Measurements from ENCODE around the gene COTL1. TPM values are rescaled to one million over a fixed set of nuclear protein-coding genes. Genes with fewer than 3 reads are reported as not detected.
A peak's percentile ranks its signal among the peaks of the same experiment; 100 is the strongest.

The COTL1 gene
- total and polyA plus RNA-seq, 12 donors: 6.4 to 72.9 (median 9.7) TPM

GRCh38 chr16:84610376-84610775, 7.5 kb downstream of the COTL1 start:
- peaks cover 0 to 92% (median 7%) of the 10 kb centered on the region in 9 donors for H3K4me1 ChIP-seq
- TF ChIP-seq CTCF (IDR thresholded peaks at IDR 0.05): no peak
- peak overlapping the region in 1 of 10 donors; percentile 93 for H3K27ac ChIP-seq
- DNase-seq: no peak
- peaks cover 0 to 57% (median 0%) of the 10 kb centered on the region in 9 donors for H3K36me3 ChIP-seq
- no peak for ATAC-seq
- intact Hi-C loops (cut with DNase I): loop anchor here in 1 of 10 donors (10.0 kb wide), 1 partner anchor 326 kb away; no protein-coding TSS in a partner anchor
- 91 to 94% methylated on average over 1 of the region's 1 CpG for WGBS, 2 donors
- H3K27me3 ChIP-seq: peaks cover 0 to 9% (median 0%) of the 10 kb centered on the region in 7 donors
- peaks cover 0 to 12% (median 0%) of the 10 kb centered on the region in 11 donors for H3K9me3 ChIP-seq
- H3K4me3 ChIP-seq: no peak overlapping the region

GRCh38 chr16:84609563-84610177, 8.2 kb downstream of the COTL1 start:
- H3K27me3 ChIP-seq: peaks cover 0 to 7% (median 0%) of the 10 kb centered on the region in 7 donors
- H3K9me3 ChIP-seq: peaks cover 0 to 13% (median 0%) of the 10 kb centered on the region in 11 donors
- H3K4me3 ChIP-seq: no peak overlapping the region
- intact Hi-C loops (cut with DNase I): loop anchor here in 1 of 10 donors (10.0 kb wide), 1 partner anchor 325 kb away; no protein-coding TSS in a partner anchor
- peaks cover 0 to 92% (median 7%) of the 10 kb centered on the region in 9 donors for H3K4me1 ChIP-seq
- H3K27ac ChIP-seq: peak overlapping the region in 1 of 10 donors; percentile 93
- H3K36me3 ChIP-seq: peaks cover 0 to 50% (median 0%) of the 10 kb centered on the region in 9 donors
- TF ChIP-seq CTCF (IDR thresholded peaks at IDR 0.05): no peak
- 80 to 94% methylated on average over 6 of the region's 6 CpGs for WGBS, 2 donors
- DNase-seq (no peak), ATAC-seq (no peak)

- peaks cover 0 to 89% (median 6%) of the 10 kb centered on the region in 9 donors for H3K4me1 ChIP-seq
- 90 to 91% methylated on average over 6 of the region's 6 CpGs for WGBS, 2 donors
- no peak for ATAC-seq
- peaks cover 0 to 7% (median 0%) of the 10 kb centered on the region in 7 donors for H3K27me3 ChIP-seq
- H3K36me3 ChIP-seq: peaks cover 0 to 40% (median 0%) of the 10 kb centered on the region in 9 donors
- H3K27ac ChIP-seq: peak overlapping the region in 1 of 10 donors; percentile 93
- H3K4me3 ChIP-seq: no peak overlapping the region
- no peak for DNase-seq
- intact Hi-C loops (cut with DNase I): no loop called here
- TF ChIP-seq CTCF (IDR thresholded peaks at IDR 0.05): no peak
- peaks cover 0 to 13% (median 0%) of the 10 kb centered on the region in 11 donors for H3K9me3 ChIP-seq
Observed at GRCh38 chr16:84608282-84608681, 9.6 kb downstream of the COTL1 start.

GRCh38 chr16:84607694-84608093, 10.2 kb downstream of the COTL1 start:
- Histone ChIP-seq H3K27ac (peak overlapping the region in 2 of 10 donors; percentile 52 to 93), H3K4me3 (peak overlapping the region in 1 of 10 donors; percentile 4), H3K4me1 (peaks cover 0 to 89% (median 6%) of the 10 kb centered on the region in 9 donors)

More at GRCh38 chr16:84607694-84608093, 10.2 kb downstream of the COTL1 start:
- H3K36me3 ChIP-seq: peaks cover 0 to 34% (median 0%) of the 10 kb centered on the region in 9 donors
- intact Hi-C loops (cut with DNase I): no loop called here
- peak in 5 of 8 donors; percentile 11 to 47 (median 39) for ATAC-seq
- peaks cover 0 to 13% (median 0%) of the 10 kb centered on the region in 11 donors for H3K9me3 ChIP-seq
- 72 to 82% methylated on average over 7 of the region's 7 CpGs for WGBS, 2 donors
- no peak for DNase-seq
- TF ChIP-seq CTCF (IDR thresholded peaks at IDR 0.05): no peak
- H3K27me3 ChIP-seq: peaks cover 0 to 5% (median 0%) of the 10 kb centered on the region in 7 donors

Data from heart right ventricle (tissue), 16 donors.